ENCODE data around the gene HECTD4. TPM values are rescaled to one million over a fixed set of nuclear protein-coding genes. Genes with fewer than 3 reads are reported as not detected.
"Not testable (repeated sequence)": the region's sequence is repeated elsewhere in the genome, so short reads cannot be mapped to it uniquely, and the experiment has no call there.

Gene HECTD4
- total RNA-seq, 1 donor from 2014 or later, result 30.5 TPM

- peak; percentile 79 for ATAC-seq
Measured at GRCh38 chr12:112112409-112113133, 269.7 kb downstream of the HECTD4 start.

GRCh38 chr12:112111931-112112330 is 270.3 kb downstream of the HECTD4 start:
- ATAC-seq, result no peak

GRCh38 chr12:112110787-112111662 is 271.2 kb downstream of the HECTD4 start:
- not testable (repeated sequence) for ATAC-seq

Other genes with a start within 250 kb of the HECTD4 start
- 1,486 TPM for gene RPL6, start 27.2 kb upstream of the HECTD4 start, total RNA-seq
- gene PTPN11, start 36.5 kb upstream of the HECTD4 start, total RNA-seq, result 53.6 TPM